HCT116 (cell line): ENCODE measurements around the gene CDK14.

Experiments used
- EZH2phosphoT487 ChIP-seq: fragments of 200-600 bp; IDR thresholded peaks from 2 replicates; pipeline ENCODE4 v1.6.1; 2018; ENCODE audit warnings: antibody characterized with exemption, borderline replicate concordance
- POLR2A ChIP-seq: IDR thresholded peaks from 2 replicates; pipeline ENCODE4 v1.7.0; 2011; ENCODE audit warnings: borderline replicate concordance; ENCODE audit not compliant: insufficient read depth, insufficient read length; ENCODE audit errors: extremely low read depth
- RAD21 ChIP-seq: IDR thresholded peaks from 2 replicates; pipeline ENCODE4 v1.6.1; 2012; ENCODE audit warnings: low read depth, mild to moderate bottlenecking

DNA sequence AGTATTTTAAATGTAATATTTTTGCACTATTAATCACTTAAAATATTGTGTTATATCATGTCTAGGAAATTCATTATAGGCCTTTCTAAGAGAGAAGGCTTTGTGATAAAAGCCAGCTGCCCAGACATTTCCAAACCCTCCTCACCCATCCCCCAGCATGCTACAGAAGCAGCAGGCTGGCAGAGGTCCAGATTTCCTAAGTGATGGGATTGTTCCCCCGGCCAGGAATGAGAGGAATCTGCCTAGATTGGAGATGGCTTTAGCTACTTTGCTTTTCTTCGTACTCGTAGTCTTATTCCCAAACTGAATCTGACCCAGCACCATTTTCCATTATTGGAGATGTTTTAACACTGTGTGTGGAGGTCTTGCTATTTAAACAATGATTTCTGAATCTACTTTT lies 29.4 kb downstream of the CDK14 start:
- TF ChIP-seq RAD21 = no peak
- TF ChIP-seq EZH2phosphoT487 = no peak
- no peak for TF ChIP-seq POLR2A
